H9 (cell line): Measurements from ENCODE around the gene COPS8. TPM values are rescaled to one million over a fixed set of nuclear protein-coding genes. Genes with fewer than 3 reads are reported as not detected.

Experiments
- DNase-seq: peaks from one replicate; pipeline ENCODE4 v3.0.0-alpha.2; 2017
- H2AFZ ChIP-seq: one replicate; pipeline ENCODE4 v1.6.1; 2013; ENCODE audit warnings: mild to moderate bottlenecking, low read length, control low read depth, moderate library complexity
- H2AK5ac ChIP-seq: 2 replicates; pipeline ENCODE4 v1.6.1; 2013; ENCODE audit warnings: low read length, control low read depth, mixed read lengths; ENCODE audit not compliant: insufficient read length
- H2BK120ac ChIP-seq: one replicate; pipeline ENCODE4 v1.6.1; 2013; ENCODE audit warnings: low read depth, mild to moderate bottlenecking, low read length, control low read depth, inconsistent platforms; ENCODE audit not compliant: poor library complexity, severe bottlenecking
- H2BK12ac ChIP-seq: 2 replicates; pipeline ENCODE4 v1.6.1; 2013; ENCODE audit warnings: low read length, control low read depth, mixed read lengths, low read depth; ENCODE audit not compliant: insufficient read length
- H2BK15ac ChIP-seq: 2 replicates; pipeline ENCODE4 v1.6.1; 2013; ENCODE audit warnings: low read depth, low read length, control low read depth
- H2BK20ac ChIP-seq: one replicate; pipeline ENCODE4 v1.6.1; 2013; ENCODE audit warnings: low read depth, mild to moderate bottlenecking, low read length, control low read depth, inconsistent platforms; ENCODE audit not compliant: poor library complexity, severe bottlenecking
- H2BK5ac ChIP-seq: 2 replicates; pipeline ENCODE4 v1.6.1; 2013; ENCODE audit warnings: low read length, control low read depth, mixed read lengths; ENCODE audit not compliant: insufficient read length
- H3K14ac ChIP-seq: 2 replicates; pipeline ENCODE4 v1.6.1; 2013; ENCODE audit warnings: low read length, control low read depth; ENCODE audit not compliant: insufficient read depth
- H3K18ac ChIP-seq: 2 replicates; pipeline ENCODE4 v1.6.1; 2013; ENCODE audit warnings: low read depth, mild to moderate bottlenecking, mixed read lengths, low read length, control low read depth; ENCODE audit not compliant: insufficient read length
- H3K23ac ChIP-seq: 2 replicates; pipeline ENCODE4 v1.6.1; 2013; ENCODE audit warnings: low read length, control low read depth, mixed read lengths, low read depth; ENCODE audit not compliant: insufficient read length
- H3K23me2 ChIP-seq: 2 replicates; pipeline ENCODE4 v1.6.1; 2013; ENCODE audit warnings: low read depth, mild to moderate bottlenecking, mixed read lengths, low read length, control low read depth; ENCODE audit not compliant: insufficient read length, poor library complexity, severe bottlenecking
- H3K27ac ChIP-seq: 2 replicates; pipeline ENCODE4 v1.5.1; 2013; ENCODE audit warnings: low read length, control low read depth, mixed read lengths, low read depth; ENCODE audit not compliant: insufficient read length
- H3K27me3 ChIP-seq: 2 replicates; pipeline ENCODE4 v1.6.1; 2013; ENCODE audit warnings: low read length, control low read depth, inconsistent platforms; ENCODE audit not compliant: insufficient read depth
- H3K4ac ChIP-seq: 2 replicates; pipeline ENCODE4 v1.6.1; 2013; ENCODE audit warnings: low read depth, mild to moderate bottlenecking, control low read depth, inconsistent platforms, low read length, moderate library complexity
- H3K4me1 ChIP-seq: 2 replicates; pipeline ENCODE4 v1.6.1; 2013; ENCODE audit warnings: low read length, control low read depth, inconsistent platforms; ENCODE audit not compliant: insufficient read depth
- H3K4me2 ChIP-seq: 2 replicates; pipeline ENCODE4 v1.6.1; 2013; ENCODE audit warnings: low read length, control low read depth, mixed read lengths; ENCODE audit not compliant: insufficient read length, insufficient read depth
- H3K56ac ChIP-seq: 2 replicates; pipeline ENCODE4 v1.6.1; 2013; ENCODE audit warnings: low read depth, mild to moderate bottlenecking, mixed read lengths, low read length, control low read depth; ENCODE audit not compliant: insufficient read length
- H3K79me1 ChIP-seq: 2 replicates; pipeline ENCODE4 v1.6.1; 2013; ENCODE audit warnings: low read depth, mild to moderate bottlenecking, moderate library complexity, low read length, control low read depth, inconsistent platforms; ENCODE audit not compliant: insufficient read depth, poor library complexity, severe bottlenecking
- H3K79me2 ChIP-seq: 2 replicates; pipeline ENCODE4 v1.6.1; 2013; ENCODE audit warnings: low read length, control low read depth, inconsistent platforms; ENCODE audit not compliant: insufficient read depth
- H3K9ac ChIP-seq: 2 replicates; pipeline ENCODE4 v1.6.1; 2013; ENCODE audit warnings: low read length, control low read depth, mixed read lengths; ENCODE audit not compliant: insufficient read length; ENCODE audit errors: extremely low read depth
- H3K9me3 ChIP-seq: one replicate; pipeline ENCODE4 v1.6.1; 2013; ENCODE audit warnings: low read depth, low read length, inconsistent platforms; ENCODE audit not compliant: control insufficient read depth
- H3T11ph ChIP-seq: one replicate; pipeline ENCODE4 v1.6.1; 2013; ENCODE audit warnings: mild to moderate bottlenecking, low read length, control low read depth, inconsistent platforms
- H4K20me1 ChIP-seq: one replicate; pipeline ENCODE4 v1.6.1; 2013; ENCODE audit not compliant: control insufficient read depth, insufficient read length, insufficient read depth
- H4K5ac ChIP-seq: 2 replicates; pipeline ENCODE4 v1.6.1; 2013; ENCODE audit warnings: low read depth, mild to moderate bottlenecking, mixed read lengths, low read length, control low read depth; ENCODE audit not compliant: insufficient read length
- H4K8ac ChIP-seq: replicated peaks from 2 replicates; pipeline ENCODE4 v1.6.1; 2013; ENCODE audit warnings: low read length, control low read depth, mixed read lengths, low read depth; ENCODE audit not compliant: insufficient read length
- H4K91ac ChIP-seq: 2 replicates; pipeline ENCODE4 v1.6.1; 2013; ENCODE audit warnings: low read depth, mild to moderate bottlenecking, moderate library complexity, mixed read lengths, low read length, control low read depth; ENCODE audit not compliant: insufficient read length
- H3K27ac Mint-ChIP-seq, 3 experiments: 2 replicates in 2 of 3; 3 replicates in 1 of 3; pipeline ENCODE4 v1.8.0; 2020 to 2021; ENCODE audit warnings: mixed read lengths in 3 of 3, mild to moderate bottlenecking in 1 of 3, moderate library complexity in 1 of 3
- H3K27me3 Mint-ChIP-seq: 2 replicates; pipeline ENCODE4 v1.8.0; 2021; ENCODE audit warnings: low read depth, mild to moderate bottlenecking, moderate library complexity, mixed read lengths
- H3K36me3 Mint-ChIP-seq, 3 experiments: 2 replicates in 2 of 3; 3 replicates in 1 of 3; pipeline ENCODE4 v1.8.0; 2020 to 2021; ENCODE audit warnings: low read depth in 3 of 3, mixed read lengths in 3 of 3; ENCODE audit not compliant: insufficient read depth in 1 of 3
- H3K4me1 Mint-ChIP-seq, 2 experiments: 2 replicates each; pipeline ENCODE4 v1.8.0; 2020; ENCODE audit warnings: mixed read lengths in 2 of 2
- H3K4me3 Mint-ChIP-seq, 2 experiments: 2 replicates in 1 of 2; 3 replicates in 1 of 2; pipeline ENCODE4 v1.8.0; 2020 to 2021; ENCODE audit warnings: mild to moderate bottlenecking in 2 of 2, mixed read lengths in 2 of 2, moderate library complexity in 1 of 2
- H3K9me3 Mint-ChIP-seq, 2 experiments: 2 replicates in 1 of 2; 3 replicates in 1 of 2; pipeline ENCODE4 v1.8.0; 2020; ENCODE audit warnings: mild to moderate bottlenecking in 2 of 2, mixed read lengths in 2 of 2, moderate library complexity in 1 of 2
- WGBS: extraction: QIAGEN DNeasy Blood & Tissue Kit; methylation state at CpG from one replicate; pipeline ENCODE4 v1.1.7; 2013; ENCODE audit warnings: missing lambda C conversion rate, low lambda C conversion rate, mixed read lengths; ENCODE audit not compliant: insufficient read length; ENCODE audit errors: extremely low coverage; 5-methylcytosine and 5-hydroxymethylcytosine counted together
- total RNA-seq: library from RNA; stranded (reverse); gene quantifications from 2 replicates; pipeline ENCODE4 v1.2.1, GENCODE V29; 2021
- TF ChIP-seq, protein P1 (sequence below): fragments of 200-600 bp; sonication (generic); conservative IDR thresholded peaks from 3 replicates; pipeline ENCODE4 v1.8.0; 2021; ENCODE audit warnings: antibody characterized with exemption, mild to moderate bottlenecking

Gene COPS8
- total RNA-seq, 1 experiment from 2014 or later, result 65.2 TPM

DNA sequence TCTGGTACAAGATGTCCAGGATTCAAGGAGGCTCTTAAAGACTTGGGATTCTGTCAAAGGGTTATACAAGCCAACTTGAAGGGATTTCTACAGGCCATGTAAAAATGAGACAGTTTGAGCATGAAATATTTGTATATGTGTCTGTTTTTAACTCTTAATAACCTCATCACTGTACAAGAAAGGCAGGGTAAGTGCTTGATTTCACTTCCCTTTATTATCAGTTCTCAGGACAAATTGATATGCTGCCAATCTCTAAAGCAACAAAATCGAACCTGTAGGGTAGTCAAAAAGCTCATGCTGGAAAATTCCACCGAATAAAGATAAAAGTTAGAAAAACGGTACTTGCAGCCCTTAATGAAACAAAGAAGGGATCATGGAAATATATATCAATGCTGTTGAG is 14.1 kb downstream of the COPS8 start:
- H4K8ac ChIP-seq, result no peak overlapping the region
- H3K9ac ChIP-seq, result no peak overlapping the region
- no peaks in the 10 kb centered on the region for H3K4me1 ChIP-seq
- no peak overlapping the region for H2BK12ac ChIP-seq
- no peak overlapping the region for H3K4ac ChIP-seq
- no peak overlapping the region for H3K23ac ChIP-seq
- H4K5ac ChIP-seq, result no peak overlapping the region
- no peak overlapping the region for H3K14ac ChIP-seq
- H3K79me2 ChIP-seq, result no peaks in the 10 kb centered on the region
- no peaks in the 10 kb centered on the region for H3K9me3 ChIP-seq
- Mint-ChIP-seq H3K27ac (no peak overlapping the region), H3K4me3 (no peak overlapping the region), H3K27me3 (no peaks in the 10 kb centered on the region), H3K9me3 (no peaks in the 10 kb centered on the region), H3K36me3 (peaks cover 25 to 65% (median 54%) of the 10 kb centered on the region in 3 experiments; a peak in 6 of 7 replicates), H3K4me1 (peaks cover 14 to 15% of the 10 kb centered on the region in 2 experiments)
- TF ChIP-seq, protein P1, sequence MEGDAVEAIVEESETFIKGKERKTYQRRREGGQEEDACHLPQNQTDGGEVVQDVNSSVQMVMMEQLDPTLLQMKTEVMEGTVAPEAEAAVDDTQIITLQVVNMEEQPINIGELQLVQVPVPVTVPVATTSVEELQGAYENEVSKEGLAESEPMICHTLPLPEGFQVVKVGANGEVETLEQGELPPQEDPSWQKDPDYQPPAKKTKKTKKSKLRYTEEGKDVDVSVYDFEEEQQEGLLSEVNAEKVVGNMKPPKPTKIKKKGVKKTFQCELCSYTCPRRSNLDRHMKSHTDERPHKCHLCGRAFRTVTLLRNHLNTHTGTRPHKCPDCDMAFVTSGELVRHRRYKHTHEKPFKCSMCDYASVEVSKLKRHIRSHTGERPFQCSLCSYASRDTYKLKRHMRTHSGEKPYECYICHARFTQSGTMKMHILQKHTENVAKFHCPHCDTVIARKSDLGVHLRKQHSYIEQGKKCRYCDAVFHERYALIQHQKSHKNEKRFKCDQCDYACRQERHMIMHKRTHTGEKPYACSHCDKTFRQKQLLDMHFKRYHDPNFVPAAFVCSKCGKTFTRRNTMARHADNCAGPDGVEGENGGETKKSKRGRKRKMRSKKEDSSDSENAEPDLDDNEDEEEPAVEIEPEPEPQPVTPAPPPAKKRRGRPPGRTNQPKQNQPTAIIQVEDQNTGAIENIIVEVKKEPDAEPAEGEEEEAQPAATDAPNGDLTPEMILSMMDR, result no peak
- H3K4me2 ChIP-seq, result no peak overlapping the region
- no peak overlapping the region for H3K56ac ChIP-seq
- H2AFZ ChIP-seq, result no peak overlapping the region
- H4K91ac ChIP-seq, result no peak overlapping the region
- H2AK5ac ChIP-seq, result no peak overlapping the region
- H2BK5ac ChIP-seq, result no peak overlapping the region
- WGBS, result no CpG with 5 or more reads among the region's 3 CpGs
- H2BK20ac ChIP-seq, result no peak overlapping the region
- H3T11ph ChIP-seq, result no peak overlapping the region
- H2BK15ac ChIP-seq, result no peak overlapping the region
- no peak for DNase-seq
- H3K18ac ChIP-seq, result no peak overlapping the region
- no peaks in the 10 kb centered on the region for H3K27me3 ChIP-seq
- no peaks in the 10 kb centered on the region for H3K23me2 ChIP-seq
- no peaks in the 10 kb centered on the region for H3K79me1 ChIP-seq
- H4K20me1 ChIP-seq, result no peaks in the 10 kb centered on the region
- no peak overlapping the region for H2BK120ac ChIP-seq
- H3K27ac ChIP-seq, result no peak overlapping the region
